HCT116 (cell line): ENCODE results near the gene PHF20.

Experiments used
- CTCF ChIP-seq, 3 experiments: fragments of 200-600 bp in 1 of 3; sonication (generic) in 1 of 3; IDR thresholded peaks in 2 of 3; conservative IDR thresholded peaks in 1 of 3; 2 replicates each; pipeline ENCODE4 v1.5.1; 2012 to 2017; ENCODE audit warnings: low read depth in 2 of 3, low read length in 2 of 3, antibody characterized with exemption in 1 of 3, borderline replicate concordance in 1 of 3, control low read depth in 1 of 3, mild to moderate bottlenecking in 1 of 3, mixed read lengths in 1 of 3, mixed run types in 1 of 3, moderate library complexity in 1 of 3; ENCODE audit not compliant: insufficient read depth in 1 of 3
- EZH2 ChIP-seq: fragments of 200-600 bp; sonication (generic); IDR thresholded peaks from 2 replicates; pipeline ENCODE4 v1.6.1; 2017; ENCODE audit warnings: antibody characterized with exemption, mixed run types
- EZH2phosphoT487 ChIP-seq: fragments of 200-600 bp; IDR thresholded peaks from 2 replicates; pipeline ENCODE4 v1.6.1; 2018; ENCODE audit warnings: antibody characterized with exemption, borderline replicate concordance
- FOSL1 ChIP-seq: IDR thresholded peaks from 2 replicates; pipeline ENCODE4 v1.6.1; 2012; ENCODE audit warnings: low read depth
- JUND ChIP-seq: IDR thresholded peaks from 2 replicates; pipeline ENCODE4 v1.6.1; 2012
- POLR2A ChIP-seq: IDR thresholded peaks from 2 replicates; pipeline ENCODE4 v1.7.0; 2011; ENCODE audit warnings: borderline replicate concordance; ENCODE audit not compliant: insufficient read depth, insufficient read length; ENCODE audit errors: extremely low read depth
- POLR2AphosphoS5 ChIP-seq: IDR thresholded peaks from 2 replicates; pipeline ENCODE4 v1.6.1; 2011; ENCODE audit warnings: mild to moderate bottlenecking, low read depth, low read length, moderate library complexity
- TCF7L2 ChIP-seq: IDR thresholded peaks from 2 replicates; pipeline ENCODE4 v1.7.0; 2011; ENCODE audit warnings: borderline replicate concordance, inconsistent platforms; ENCODE audit not compliant: insufficient read depth, insufficient read length; ENCODE audit errors: extremely low read depth
- ZNF274 ChIP-seq: fragments of 200-500 bp; sonication (Bioruptor generic); IDR thresholded peaks from 2 replicates; pipeline ENCODE4 v1.6.1; 2014; ENCODE audit warnings: mild to moderate bottlenecking, low read depth, low read length, inconsistent platforms
- TF ChIP-seq, protein P1 (sequence below): IDR thresholded peaks from 2 replicates; pipeline ENCODE4 v1.6.1; 2012
- TF ChIP-seq, protein P2 (sequence below): IDR thresholded peaks from 2 replicates; pipeline ENCODE4 v1.6.1; 2012; ENCODE audit warnings: low read depth
- TF ChIP-seq, protein P3 (sequence below): IDR thresholded peaks from 2 replicates; pipeline ENCODE4 v1.6.1; 2012
- TF ChIP-seq, protein P4 (sequence below): IDR thresholded peaks from 2 replicates; pipeline ENCODE4 v1.6.1; 2011; ENCODE audit warnings: mild to moderate bottlenecking, low read length, moderate library complexity; ENCODE audit not compliant: insufficient replicate concordance; ENCODE audit errors: extremely low read depth

- TF ChIP-seq EZH2phosphoT487 (no peak), EZH2 (no peak), ZNF274 (no peak), CTCF (IDR thresholded peaks at IDR 0.05 in 2 of 3, conservative IDR thresholded peaks at IDR 0.05 in 1 of 3; ENCODE audit: borderline replicate concordance in 1 of 3, insufficient read depth in 1 of 3, low read depth in 2 of 3, low read length in 2 of 3) (no peak), POLR2A (no peak), TCF7L2 (no peak), JUND (no peak), POLR2AphosphoS5 (no peak), FOSL1 (no peak)
- TF ChIP-seq, protein P1, sequence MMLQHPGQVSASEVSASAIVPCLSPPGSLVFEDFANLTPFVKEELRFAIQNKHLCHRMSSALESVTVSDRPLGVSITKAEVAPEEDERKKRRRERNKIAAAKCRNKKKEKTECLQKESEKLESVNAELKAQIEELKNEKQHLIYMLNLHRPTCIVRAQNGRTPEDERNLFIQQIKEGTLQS, result no peak
- TF ChIP-seq, protein P2, sequence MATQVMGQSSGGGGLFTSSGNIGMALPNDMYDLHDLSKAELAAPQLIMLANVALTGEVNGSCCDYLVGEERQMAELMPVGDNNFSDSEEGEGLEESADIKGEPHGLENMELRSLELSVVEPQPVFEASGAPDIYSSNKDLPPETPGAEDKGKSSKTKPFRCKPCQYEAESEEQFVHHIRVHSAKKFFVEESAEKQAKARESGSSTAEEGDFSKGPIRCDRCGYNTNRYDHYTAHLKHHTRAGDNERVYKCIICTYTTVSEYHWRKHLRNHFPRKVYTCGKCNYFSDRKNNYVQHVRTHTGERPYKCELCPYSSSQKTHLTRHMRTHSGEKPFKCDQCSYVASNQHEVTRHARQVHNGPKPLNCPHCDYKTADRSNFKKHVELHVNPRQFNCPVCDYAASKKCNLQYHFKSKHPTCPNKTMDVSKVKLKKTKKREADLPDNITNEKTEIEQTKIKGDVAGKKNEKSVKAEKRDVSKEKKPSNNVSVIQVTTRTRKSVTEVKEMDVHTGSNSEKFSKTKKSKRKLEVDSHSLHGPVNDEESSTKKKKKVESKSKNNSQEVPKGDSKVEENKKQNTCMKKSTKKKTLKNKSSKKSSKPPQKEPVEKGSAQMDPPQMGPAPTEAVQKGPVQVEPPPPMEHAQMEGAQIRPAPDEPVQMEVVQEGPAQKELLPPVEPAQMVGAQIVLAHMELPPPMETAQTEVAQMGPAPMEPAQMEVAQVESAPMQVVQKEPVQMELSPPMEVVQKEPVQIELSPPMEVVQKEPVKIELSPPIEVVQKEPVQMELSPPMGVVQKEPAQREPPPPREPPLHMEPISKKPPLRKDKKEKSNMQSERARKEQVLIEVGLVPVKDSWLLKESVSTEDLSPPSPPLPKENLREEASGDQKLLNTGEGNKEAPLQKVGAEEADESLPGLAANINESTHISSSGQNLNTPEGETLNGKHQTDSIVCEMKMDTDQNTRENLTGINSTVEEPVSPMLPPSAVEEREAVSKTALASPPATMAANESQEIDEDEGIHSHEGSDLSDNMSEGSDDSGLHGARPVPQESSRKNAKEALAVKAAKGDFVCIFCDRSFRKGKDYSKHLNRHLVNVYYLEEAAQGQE, result no peak
- TF ChIP-seq, protein P3, sequence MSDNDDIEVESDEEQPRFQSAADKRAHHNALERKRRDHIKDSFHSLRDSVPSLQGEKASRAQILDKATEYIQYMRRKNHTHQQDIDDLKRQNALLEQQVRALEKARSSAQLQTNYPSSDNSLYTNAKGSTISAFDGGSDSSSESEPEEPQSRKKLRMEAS, result no peak
- TF ChIP-seq, protein P4, sequence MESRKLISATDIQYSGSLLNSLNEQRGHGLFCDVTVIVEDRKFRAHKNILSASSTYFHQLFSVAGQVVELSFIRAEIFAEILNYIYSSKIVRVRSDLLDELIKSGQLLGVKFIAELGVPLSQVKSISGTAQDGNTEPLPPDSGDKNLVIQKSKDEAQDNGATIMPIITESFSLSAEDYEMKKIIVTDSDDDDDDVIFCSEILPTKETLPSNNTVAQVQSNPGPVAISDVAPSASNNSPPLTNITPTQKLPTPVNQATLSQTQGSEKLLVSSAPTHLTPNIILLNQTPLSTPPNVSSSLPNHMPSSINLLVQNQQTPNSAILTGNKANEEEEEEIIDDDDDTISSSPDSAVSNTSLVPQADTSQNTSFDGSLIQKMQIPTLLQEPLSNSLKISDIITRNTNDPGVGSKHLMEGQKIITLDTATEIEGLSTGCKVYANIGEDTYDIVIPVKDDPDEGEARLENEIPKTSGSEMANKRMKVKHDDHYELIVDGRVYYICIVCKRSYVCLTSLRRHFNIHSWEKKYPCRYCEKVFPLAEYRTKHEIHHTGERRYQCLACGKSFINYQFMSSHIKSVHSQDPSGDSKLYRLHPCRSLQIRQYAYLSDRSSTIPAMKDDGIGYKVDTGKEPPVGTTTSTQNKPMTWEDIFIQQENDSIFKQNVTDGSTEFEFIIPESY, result no peak
Observed at GRCh38 chr20:35840421-35840820, 68.6 kb downstream of the PHF20 start.
